GM23248 (cell line): Measurements from ENCODE around the gene SUCLG1.

Source experiments
- EZH2 ChIP-seq: fragments of 200-600 bp; sonication (generic); IDR thresholded peaks from 2 replicates; pipeline ENCODE4 v1.6.1; 2018; ENCODE audit warnings: antibody characterized with exemption, mild to moderate bottlenecking; ENCODE audit not compliant: insufficient read depth, poor library complexity, severe bottlenecking
- EZH2phosphoT487 ChIP-seq: fragments of 200-600 bp; sonication (generic); IDR thresholded peaks from 2 replicates; pipeline ENCODE4 v1.6.1; 2018; ENCODE audit warnings: antibody characterized with exemption, moderate library complexity, mild to moderate bottlenecking, low read depth; ENCODE audit not compliant: insufficient read depth

GRCh38 chr2:84495539-84496146 is 36.6 kb upstream of the SUCLG1 start:
- TF ChIP-seq EZH2phosphoT487: no peak
- no peak for TF ChIP-seq EZH2
